ENCODE measurements around the gene ISOC1.

The ISOC1 gene

GRCh38 chr5:129094924-129095899, 663 bp downstream of the ISOC1 start:
- no peak for DNase-seq (ENCODE audit: low read depth in 2 of 2)

- no peak for DNase-seq (ENCODE audit: low read depth in 2 of 2)
These were observed 1.9 kb downstream of the ISOC1 start for GRCh38 chr5:129096382-129096991.

GRCh38 chr5:129097498-129098296, 3.1 kb downstream of the ISOC1 start:
- no peak for DNase-seq (ENCODE audit: low read depth in 2 of 2)

- DNase-seq (ENCODE audit: low read depth in 2 of 2): no peak
These were observed 4.1 kb downstream of the ISOC1 start for GRCh38 chr5:129098488-129099183.

DNA sequence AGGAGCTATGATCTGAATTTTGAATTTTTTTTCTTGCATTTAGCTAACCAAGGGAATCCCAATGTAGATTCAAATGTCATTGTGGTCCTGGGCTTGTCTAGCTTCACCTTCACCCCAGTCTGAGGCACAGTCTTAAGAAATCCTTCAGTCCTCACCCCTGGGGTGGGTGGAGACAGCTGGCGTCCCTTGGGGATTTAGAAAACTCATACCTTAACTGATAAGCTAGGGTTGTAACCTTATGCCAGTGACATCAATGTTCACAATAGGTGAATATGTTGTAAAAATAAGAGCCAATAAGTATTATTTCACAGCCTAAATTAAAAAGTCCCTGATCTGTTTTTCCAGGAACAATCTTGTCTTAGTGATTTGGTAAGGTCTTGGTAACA, 4.6 kb downstream of the ISOC1 start:
- DNase-seq (ENCODE audit: low read depth in 2 of 2): no peak

- no peak for DNase-seq (ENCODE audit: low read depth in 2 of 2)
These were observed 7.2 kb downstream of the ISOC1 start for GRCh38 chr5:129101794-129102193.

DNA sequence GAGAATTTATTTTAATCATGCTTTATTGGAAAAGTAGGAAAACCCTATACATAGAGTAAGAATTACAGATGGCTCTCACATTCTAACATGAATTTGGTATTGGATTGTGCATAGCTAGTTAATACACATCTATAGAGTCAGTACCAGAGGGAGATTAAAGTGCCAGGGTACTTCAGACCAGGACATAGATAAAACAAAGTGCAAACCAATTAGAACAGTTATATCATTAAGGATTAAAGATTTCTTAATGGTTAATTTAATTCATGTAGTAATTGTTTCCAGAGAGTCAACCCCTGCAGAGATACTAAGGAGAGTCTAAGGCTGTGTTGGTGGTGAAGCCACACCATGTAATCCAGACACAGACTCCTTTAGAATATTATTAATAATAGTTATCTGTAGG, 8.8 kb downstream of the ISOC1 start:
- DNase-seq (ENCODE audit: low read depth in 2 of 2): no peak

DNA sequence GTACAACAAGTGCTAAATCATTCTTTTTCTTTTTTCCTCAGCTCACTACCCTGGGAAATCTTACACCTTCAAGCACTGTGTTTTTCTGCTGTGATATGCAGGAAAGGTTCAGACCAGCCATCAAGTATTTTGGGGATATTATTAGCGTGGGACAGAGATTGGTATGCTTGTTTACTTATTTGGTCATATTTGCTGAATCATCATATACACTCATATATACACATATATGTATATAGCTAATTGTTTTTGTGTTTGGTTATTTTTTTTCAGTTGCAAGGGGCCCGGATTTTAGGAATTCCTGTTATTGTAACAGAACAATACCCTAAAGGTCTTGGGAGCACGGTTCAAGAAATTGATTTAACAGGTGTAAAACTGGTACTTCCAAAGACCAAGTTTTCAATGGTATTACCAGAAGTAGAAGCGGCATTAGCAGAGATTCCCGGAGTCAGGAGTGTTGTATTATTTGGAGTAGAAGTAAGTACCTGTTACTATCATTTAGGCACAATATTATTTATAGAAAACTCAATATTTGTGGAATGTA, 10.4 kb downstream of the ISOC1 start:
- DNase-seq (ENCODE audit: low read depth in 2 of 2): no peak

GRCh38 chr5:129107637-129108036, 13.1 kb downstream of the ISOC1 start:
- DNase-seq (ENCODE audit: low read depth in 2 of 2): no peak

GRCh38 chr5:129110742-129111141, 16.2 kb downstream of the ISOC1 start:
- DNase-seq (ENCODE audit: low read depth in 2 of 2): no peak

DNA sequence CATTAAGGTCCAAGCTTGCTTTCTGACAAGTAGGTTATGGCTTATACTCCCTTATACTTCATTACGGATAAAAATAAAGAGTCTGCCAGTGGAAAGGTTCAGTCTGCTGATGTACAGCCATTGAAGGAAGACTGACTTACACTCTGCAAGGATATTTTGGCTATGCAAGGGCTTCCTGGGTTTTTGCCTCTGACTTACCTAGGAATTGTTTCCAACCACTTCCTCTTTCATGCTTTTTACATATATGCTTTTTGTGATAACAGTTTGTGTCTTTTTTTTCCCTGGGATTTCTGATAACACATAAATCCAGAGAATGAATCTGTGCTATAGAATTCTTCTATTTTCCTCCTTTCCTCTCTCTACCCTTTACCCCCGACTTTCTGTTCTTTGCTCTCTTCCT, 16.8 kb downstream of the ISOC1 start:
- DNase-seq (ENCODE audit: low read depth in 2 of 2): no peak

- no peak for DNase-seq (ENCODE audit: low read depth in 2 of 2)
These were observed 17.7 kb downstream of the ISOC1 start for GRCh38 chr5:129112295-129112694.

DNA sequence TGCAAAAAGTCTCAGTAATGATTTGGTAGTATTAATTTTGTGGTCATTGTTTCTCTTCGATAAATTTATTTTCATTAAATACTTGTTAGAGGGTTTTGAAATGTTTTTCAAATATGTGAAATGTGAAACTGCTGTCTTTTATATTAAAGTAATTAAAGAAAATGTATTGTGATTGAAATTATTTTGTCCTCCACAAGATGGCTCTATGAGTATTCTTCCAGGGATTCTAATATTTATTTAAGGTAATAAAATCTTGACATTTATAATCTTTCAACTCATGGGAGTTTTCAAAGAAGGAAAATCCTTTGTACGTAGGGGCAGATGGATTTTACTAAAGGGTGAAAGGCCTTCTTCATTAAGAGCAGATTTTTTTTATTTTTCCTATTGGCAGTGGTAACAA, 19.3 kb downstream of the ISOC1 start:
- DNase-seq (ENCODE audit: low read depth in 2 of 2): no peak

GRCh38 chr5:129114539-129115193, 20.1 kb downstream of the ISOC1 start:
- no peak for DNase-seq (ENCODE audit: low read depth in 2 of 2)

- DNase-seq (ENCODE audit: low read depth in 2 of 2): no peak
These were observed 21.1 kb downstream of the ISOC1 start for GRCh38 chr5:129115680-129116079.

DNA sequence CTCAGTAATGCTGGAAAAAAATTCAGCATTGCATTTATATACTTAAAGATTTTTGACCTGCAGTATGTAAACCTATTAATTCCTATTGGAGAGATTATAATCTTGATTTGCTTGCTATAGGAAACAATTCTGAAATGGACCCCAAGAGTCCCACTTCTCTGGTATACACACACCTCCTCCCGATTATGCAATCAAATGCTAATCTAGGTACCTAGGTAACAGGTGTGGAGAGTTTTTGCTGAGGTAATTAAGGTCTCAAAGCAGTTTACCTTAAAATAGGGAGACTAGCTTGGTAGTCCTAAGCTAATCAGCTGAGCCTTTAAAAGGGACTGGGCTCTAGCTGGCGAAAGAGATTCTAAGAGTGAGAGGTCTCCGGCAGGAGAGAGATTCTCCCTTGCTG, 22.2 kb downstream of the ISOC1 start:
- no peak for DNase-seq (ENCODE audit: low read depth in 2 of 2)

DNA sequence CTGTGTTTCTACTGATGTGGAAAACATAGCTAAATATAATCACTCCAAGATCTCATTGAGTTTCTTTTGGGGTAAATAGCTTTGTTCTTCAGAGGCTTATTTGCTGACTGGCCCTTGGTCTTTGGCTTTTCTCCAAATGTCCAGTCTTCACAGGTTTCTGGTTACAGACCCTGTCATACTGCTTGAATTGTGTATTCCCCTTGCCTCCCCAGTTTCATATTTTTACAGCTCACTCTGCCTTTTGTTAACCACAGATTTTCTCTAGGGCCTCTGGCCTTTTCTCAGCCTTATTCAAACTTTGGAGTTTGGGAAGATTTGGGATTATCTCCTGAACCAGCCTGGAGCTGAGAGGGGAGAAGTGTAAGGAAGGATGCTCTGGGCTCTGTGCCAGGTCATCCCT, 23.9 kb downstream of the ISOC1 start:
- no peak for DNase-seq (ENCODE audit: low read depth in 2 of 2)

DNA sequence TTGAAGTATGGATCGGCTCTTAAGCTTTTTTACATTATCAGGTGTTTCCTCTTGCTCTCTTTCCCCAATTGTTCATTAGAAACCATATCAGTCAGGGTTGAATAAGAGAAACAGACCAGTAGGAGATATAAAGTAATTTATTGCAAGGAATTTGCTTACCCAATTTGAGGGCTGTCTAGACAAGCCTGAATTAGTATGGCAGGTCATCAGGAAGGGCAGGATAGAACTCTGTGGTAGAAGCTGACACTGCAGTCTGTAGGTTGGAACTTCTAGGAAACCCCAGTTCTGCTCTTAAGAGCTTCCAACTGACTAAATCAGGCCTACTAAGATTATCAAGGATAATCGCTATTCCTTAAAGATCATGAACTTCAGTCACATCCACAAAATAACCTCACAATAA, 24.3 kb downstream of the ISOC1 start:
- no peak for DNase-seq (ENCODE audit: low read depth in 2 of 2)

DNA sequence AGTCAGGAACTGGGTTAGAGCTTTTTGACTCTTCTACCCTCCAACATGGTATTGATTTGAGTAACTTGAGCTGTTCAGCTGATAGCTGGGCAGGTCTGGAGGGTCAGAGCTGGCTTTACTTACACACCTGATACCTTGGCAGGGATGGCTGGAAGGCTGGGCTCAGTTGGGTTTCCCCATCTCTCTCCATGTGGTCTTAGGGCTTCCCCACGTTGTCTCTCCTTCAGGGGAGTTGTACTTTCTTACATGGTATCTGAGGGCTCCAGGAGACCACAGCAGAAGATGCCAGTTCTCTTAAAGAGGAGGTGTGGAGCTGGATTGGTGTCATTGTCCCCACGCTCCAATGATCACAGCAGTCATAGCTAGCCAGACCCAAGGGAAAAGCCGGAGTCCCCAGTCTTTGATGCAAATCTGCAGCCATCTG, 25.6 kb downstream of the ISOC1 start:
- no peak for DNase-seq (ENCODE audit: low read depth in 2 of 2)

DNA sequence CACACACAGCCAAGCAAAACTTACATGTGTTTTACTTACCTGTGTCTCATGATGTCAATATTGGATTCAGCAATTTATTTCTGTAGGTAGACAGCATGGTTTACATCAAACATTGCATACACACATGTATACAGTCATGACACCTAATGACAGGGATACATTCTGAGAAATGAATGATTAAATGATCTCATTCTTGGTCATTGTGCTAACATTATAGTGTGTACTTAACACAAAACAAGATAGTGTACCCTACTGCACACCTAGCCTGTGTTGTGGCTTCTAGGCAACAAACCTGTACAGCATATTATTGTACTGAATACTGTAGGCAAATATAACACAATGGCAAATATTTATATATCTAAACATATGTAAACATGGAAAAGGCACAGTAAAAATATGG, 28.0 kb downstream of the ISOC1 start:
- DNase-seq (ENCODE audit: low read depth in 2 of 2): no peak

DNA sequence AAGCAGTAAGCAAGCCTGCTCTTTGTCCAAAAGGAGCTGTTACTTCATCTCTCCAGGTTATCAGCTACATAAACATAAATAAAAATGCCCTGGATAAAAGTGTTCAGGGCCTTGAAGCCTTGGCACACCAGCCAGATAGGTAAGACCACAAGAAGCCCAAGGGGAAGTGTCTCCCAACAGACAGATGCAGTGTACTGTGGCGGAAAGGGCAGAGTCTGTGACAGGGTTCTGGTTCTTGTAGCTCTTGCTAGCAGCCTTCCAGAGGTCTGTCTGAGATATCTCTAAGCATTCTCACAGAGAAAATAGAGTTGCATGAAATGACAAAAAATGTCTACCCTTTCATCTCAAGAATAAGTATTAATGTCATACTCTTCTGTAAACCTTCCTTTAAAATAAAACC, 30.1 kb downstream of the ISOC1 start:
- DNase-seq (ENCODE audit: low read depth in 2 of 2): no peak

All from fibroblast of skin of left biceps (primary cell).